ENCODE measurements around the gene NACC2. TPM values are rescaled to one million over a fixed set of nuclear protein-coding genes. Genes with fewer than 3 reads are reported as not detected.

The NACC2 gene
- total RNA-seq, 2 experiments from 2014 or later = 4.2 to 5.2 TPM

GRCh38 chr9:136055715-136056545, 39.2 kb downstream of the NACC2 start:
- Mint-ChIP-seq H3K9me3 (ENCODE audit: low read depth) (no peaks in the 10 kb centered on the region), H3K36me3 (ENCODE audit: low read depth) (no peaks in the 10 kb centered on the region), H3K27ac (no peak overlapping the region), H3K27me3 (peaks cover 5% of the 10 kb centered on the region), H3K4me1 (peaks cover 10% of the 10 kb centered on the region), H3K4me3 (no peak overlapping the region)
- CTCF ChIA-PET = no interaction called here
- POLR2A ChIA-PET = no interaction called here
- ATAC-seq (no peak), DNase-seq (peak; percentile 43)
- intact Hi-C loops (cut with DNase I, micrococcal nuclease) = no loop called here

DNA sequence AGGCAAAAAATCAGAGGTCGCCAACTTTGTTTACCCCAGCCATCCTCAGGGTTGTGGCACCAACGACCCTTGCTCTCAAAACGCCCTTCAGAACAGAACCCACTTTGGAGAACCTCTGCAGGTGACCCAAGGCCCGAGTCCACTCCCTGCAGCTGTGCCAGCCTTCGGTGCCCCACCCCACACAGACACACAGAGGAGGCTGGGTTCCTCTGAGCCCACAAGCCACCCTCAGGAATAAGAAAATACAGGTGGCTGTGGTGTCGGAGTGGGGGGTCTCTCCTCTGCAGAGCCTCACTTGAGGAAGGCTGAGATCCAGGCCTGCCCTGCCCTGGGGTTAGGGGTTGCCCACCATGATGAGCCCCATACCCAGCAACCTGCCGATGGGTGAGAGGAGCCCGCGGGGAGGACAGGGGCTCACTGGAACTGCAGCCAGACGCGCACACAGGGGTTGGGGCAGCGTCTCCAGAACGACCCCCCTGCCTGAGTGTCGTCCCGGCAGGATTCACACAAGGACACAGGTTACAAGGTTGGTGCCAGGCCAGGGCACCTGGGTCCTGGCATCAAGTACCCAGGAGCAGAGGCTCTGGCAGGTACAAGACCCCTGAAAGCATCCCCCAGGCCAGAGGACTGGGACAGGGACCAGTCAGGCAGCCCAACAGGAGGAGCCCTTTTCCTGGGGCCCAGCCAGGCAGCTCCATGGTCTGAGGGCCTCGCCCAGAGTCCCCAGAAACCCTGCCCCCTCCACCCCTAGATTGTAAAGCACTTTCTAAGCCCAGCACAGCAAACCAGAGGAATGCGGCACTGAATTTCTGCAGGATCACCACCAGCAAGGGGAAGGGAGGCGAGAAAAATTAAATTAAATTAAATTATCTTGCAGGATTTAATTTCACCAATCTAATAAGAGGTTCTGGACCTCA, 40.0 kb downstream of the NACC2 start:
- Mint-ChIP-seq H3K4me3 (no peak overlapping the region), H3K36me3 (ENCODE audit: low read depth) (no peaks in the 10 kb centered on the region), H3K4me1 (peaks cover 10% of the 10 kb centered on the region), H3K9me3 (ENCODE audit: low read depth) (no peaks in the 10 kb centered on the region), H3K27me3 (peaks cover 5% of the 10 kb centered on the region), H3K27ac (no peak overlapping the region)
- ATAC-seq (no peak), DNase-seq (no peak)
- intact Hi-C loops (cut with DNase I, micrococcal nuclease) = no loop called here
- CTCF ChIA-PET = no interaction called here
- POLR2A ChIA-PET = no interaction called here

DNA sequence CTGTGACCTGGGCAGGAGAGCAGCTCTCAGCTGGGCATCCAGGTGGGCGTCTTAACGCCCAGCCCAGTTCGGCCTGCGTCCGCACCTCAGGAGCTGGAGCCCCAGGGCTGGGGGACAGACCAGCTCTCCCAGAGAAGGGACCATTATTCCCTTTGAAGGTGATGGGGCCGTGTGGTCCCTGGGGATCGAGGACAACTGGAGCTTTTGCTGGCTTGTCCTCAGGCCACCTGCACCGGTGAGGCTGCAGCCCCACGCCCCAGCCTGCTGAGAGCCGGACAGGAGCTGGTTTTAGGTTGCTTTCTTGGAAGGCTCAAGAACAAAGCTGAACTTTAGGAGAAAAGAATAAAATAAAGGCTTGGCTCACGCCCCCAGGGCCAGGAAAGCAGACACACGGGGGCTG, 40.9 kb downstream of the NACC2 start:
- intact Hi-C loops (cut with DNase I, micrococcal nuclease) = no loop called here
- H3K4me1 Mint-ChIP-seq = peaks cover 10% of the 10 kb centered on the region
- H3K4me3 Mint-ChIP-seq = no peak overlapping the region
- no peaks in the 10 kb centered on the region for H3K9me3 Mint-ChIP-seq (ENCODE audit: low read depth)
- no peaks in the 10 kb centered on the region for H3K36me3 Mint-ChIP-seq (ENCODE audit: low read depth)
- peaks cover 5% of the 10 kb centered on the region for H3K27me3 Mint-ChIP-seq
- ATAC-seq (no peak), DNase-seq (no peak)
- no peak overlapping the region for H3K27ac Mint-ChIP-seq
- POLR2A ChIA-PET = no interaction called here
- CTCF ChIA-PET = no interaction called here

DNA sequence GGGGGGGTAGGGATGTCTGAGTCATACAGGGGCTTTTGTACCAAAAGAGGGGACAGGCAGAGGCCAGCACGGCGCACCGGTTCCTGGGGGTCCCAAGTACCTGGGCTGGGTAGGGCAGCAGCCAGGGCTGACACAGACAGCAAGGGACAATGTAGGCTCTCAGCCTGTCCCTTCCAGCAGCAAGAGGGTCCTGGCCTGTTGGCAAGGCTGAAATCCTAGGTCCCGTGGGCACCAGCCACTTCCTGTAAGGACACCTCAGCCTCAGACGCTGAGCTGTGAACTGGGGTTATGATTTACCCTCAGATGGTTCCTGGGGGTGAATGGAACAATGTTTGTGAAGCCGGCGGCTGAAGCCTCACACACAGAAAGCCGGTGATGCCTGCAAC, 41.3 kb downstream of the NACC2 start:
- intact Hi-C loops (cut with DNase I, micrococcal nuclease) = no loop called here
- CTCF ChIA-PET = no interaction called here
- Mint-ChIP-seq H3K36me3 (ENCODE audit: low read depth) (no peaks in the 10 kb centered on the region), H3K9me3 (ENCODE audit: low read depth) (no peaks in the 10 kb centered on the region), H3K4me1 (peaks cover 10% of the 10 kb centered on the region), H3K4me3 (no peak overlapping the region), H3K27me3 (peaks cover 5% of the 10 kb centered on the region), H3K27ac (no peak overlapping the region)
- ATAC-seq (no peak), DNase-seq (no peak)
- POLR2A ChIA-PET = no interaction called here

DNA sequence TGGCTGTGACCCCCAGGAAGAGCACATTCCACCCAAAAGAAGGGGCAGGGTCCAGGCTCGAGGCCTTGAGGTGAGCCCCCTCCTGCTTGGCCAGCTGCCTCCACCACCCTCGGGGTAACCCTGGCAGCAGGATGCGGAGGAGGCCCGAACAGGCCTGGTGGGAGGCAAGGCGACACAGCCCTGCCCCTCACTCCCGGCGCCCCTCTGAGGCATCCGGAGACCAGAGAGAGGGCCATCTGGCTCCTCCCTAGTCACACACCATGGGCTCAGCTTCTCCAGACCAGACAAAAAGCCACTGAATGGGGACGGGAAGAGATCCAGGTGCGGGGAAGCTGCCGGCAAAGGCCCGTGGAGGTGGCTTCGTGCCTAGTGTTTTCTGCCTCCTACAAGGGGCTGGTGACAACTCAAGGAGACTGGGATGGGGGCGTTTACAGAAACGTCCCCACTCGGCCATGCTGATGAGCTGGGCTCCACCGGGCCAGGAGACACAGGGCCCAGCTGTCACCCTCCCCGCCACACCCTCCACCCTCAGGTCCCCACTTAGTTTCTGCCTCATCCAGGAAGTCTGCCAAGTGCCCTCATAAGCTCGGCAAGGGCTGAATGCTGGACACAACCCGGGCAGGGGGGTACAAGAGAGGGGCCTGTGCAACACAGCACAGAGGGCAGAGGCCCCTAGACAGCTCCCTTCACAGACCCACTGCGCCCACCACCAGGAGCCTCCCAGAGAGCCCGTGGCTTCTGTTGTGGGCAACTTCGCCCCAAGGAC, 41.9 kb downstream of the NACC2 start:
- intact Hi-C loops (cut with DNase I, micrococcal nuclease) = no loop called here
- POLR2A ChIA-PET = no interaction called here
- no peak for DNase-seq
- Mint-ChIP-seq H3K27ac (no peak overlapping the region), H3K4me3 (no peak overlapping the region), H3K27me3 (peaks cover 5% of the 10 kb centered on the region), H3K9me3 (ENCODE audit: low read depth) (no peaks in the 10 kb centered on the region), H3K36me3 (ENCODE audit: low read depth) (no peaks in the 10 kb centered on the region), H3K4me1 (peaks cover 10% of the 10 kb centered on the region)
- no peak for ATAC-seq
- CTCF ChIA-PET = no interaction called here

DNA sequence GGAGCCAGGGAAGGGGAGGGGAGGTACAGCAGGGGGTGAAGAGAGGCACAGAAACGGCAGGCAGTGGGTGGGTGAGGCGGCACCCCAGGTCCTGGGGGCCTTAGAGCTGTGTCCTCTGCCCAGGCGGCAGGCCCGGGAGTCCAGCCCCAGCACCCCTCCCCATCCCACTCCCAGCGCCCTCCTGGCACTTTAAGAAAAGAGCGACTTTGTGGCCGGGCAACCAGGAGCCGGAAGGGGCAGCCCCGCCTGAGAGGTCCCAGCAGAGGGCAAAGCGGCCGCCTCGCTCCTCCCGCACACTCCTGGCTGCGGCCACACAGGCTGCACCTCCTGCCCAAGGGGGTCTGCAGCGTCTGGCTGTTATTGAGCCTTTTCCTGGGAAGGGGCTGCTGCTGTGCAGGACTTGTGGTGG, 42.6 kb downstream of the NACC2 start:
- Mint-ChIP-seq H3K4me3 (no peak overlapping the region), H3K4me1 (peaks cover 10% of the 10 kb centered on the region), H3K9me3 (ENCODE audit: low read depth) (no peaks in the 10 kb centered on the region), H3K36me3 (ENCODE audit: low read depth) (no peaks in the 10 kb centered on the region), H3K27me3 (peaks cover 5% of the 10 kb centered on the region), H3K27ac (no peak overlapping the region)
- intact Hi-C loops (cut with DNase I, micrococcal nuclease) = no loop called here
- no peak for DNase-seq
- ATAC-seq = no peak
- CTCF ChIA-PET = interaction anchor here (0.8 kb wide), 1 partner anchor 166 kb away, joined by 3 read pairs; no protein-coding TSS in a partner anchor
- POLR2A ChIA-PET = no interaction called here

DNA sequence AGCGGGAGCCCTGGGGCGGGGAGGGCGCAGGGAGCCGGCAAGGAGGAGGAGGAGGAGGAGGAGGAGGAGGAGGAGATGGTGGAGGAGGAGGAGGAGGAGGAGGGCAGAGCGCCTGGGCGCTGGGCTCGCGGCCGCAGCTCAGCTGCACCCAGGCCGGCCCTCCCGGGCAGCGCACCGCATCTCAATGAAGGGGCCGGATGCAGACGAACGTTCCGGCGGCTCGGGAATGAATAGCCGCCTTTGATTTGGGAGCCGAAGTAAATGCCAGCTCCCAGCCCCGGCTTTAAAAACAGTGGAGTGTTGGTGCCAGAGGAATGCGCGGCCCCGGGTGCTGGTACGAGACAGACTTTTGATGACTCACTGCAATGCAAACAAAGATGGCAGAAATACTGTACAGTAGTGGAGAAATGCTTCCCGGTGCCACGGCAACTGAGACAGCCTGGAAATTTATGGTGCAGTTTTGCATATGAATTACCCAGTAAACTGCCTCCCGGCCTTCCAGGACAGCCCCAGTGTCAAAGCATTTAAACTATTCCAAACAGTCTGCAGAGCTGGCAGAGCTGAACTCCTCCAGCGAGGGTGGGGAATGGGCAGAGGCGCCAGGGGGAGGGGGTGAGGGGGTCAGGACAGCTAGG, 43.1 kb downstream of the NACC2 start:
- Mint-ChIP-seq H3K27me3 (peaks cover 5% of the 10 kb centered on the region), H3K4me3 (peak overlapping the region; percentile 43), H3K27ac (no peak overlapping the region), H3K4me1 (peaks cover 10% of the 10 kb centered on the region), H3K36me3 (ENCODE audit: low read depth) (no peaks in the 10 kb centered on the region), H3K9me3 (ENCODE audit: low read depth) (no peaks in the 10 kb centered on the region)
- DNase-seq (peak; percentile 57), ATAC-seq (peak; percentile 76)
- ChIA-PET CTCF (interaction anchor here (0.8 kb wide), 1 partner anchor 165 kb away, joined by 3 read pairs; no protein-coding TSS in a partner anchor), POLR2A (no interaction called here)
- intact Hi-C loops (cut with DNase I, micrococcal nuclease) = no loop called here

GRCh38 chr9:136051453-136051836, 43.6 kb downstream of the NACC2 start:
- DNase-seq = no peak
- ChIA-PET CTCF (no interaction called here), POLR2A (no interaction called here)
- peaks cover 10% of the 10 kb centered on the region for H3K4me1 Mint-ChIP-seq
- no peak overlapping the region for H3K4me3 Mint-ChIP-seq
- intact Hi-C loops (cut with DNase I, micrococcal nuclease) = no loop called here
- no peaks in the 10 kb centered on the region for H3K36me3 Mint-ChIP-seq (ENCODE audit: low read depth)
- H3K9me3 Mint-ChIP-seq (ENCODE audit: low read depth) = no peaks in the 10 kb centered on the region
- peaks cover 5% of the 10 kb centered on the region for H3K27me3 Mint-ChIP-seq
- H3K27ac Mint-ChIP-seq = no peak overlapping the region
- no peak for ATAC-seq

DNA sequence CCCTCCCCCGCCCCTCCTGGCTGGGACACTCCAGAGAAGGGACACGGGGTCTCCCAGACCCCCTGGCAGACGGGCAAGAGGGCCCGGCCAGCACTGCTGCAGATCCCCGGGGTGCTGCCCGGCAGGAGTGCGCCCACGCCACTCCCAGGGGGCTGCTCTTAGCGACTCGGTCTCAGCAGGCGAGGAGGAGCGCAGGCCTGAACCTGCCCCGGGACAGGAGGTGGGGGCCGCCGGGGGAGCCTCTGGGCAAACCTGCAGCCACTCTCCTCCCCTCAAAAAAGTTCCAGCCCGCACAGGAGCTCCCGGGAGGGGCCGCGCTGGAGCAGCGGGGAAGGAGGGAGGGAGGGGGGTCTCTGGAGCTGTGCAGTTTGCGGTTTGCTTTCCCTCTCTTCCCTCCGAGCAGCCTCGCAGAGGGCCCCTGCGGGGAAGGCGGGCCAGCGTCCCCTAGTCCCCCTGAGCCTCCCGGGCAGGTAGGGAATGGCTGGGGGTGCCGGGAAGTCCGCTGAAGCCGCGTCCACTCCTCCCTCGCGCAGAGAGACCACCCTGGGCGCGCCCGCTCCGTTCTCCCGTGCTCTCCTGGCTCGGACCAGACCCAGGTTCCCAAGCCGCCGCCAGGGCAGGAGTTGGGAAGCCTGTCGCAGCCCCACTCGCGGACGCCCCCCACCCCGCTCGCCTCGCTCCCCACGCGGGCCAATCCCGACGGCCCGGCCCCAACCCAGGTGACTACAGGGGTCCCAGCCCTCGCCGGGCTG, 44.2 kb downstream of the NACC2 start:
- Mint-ChIP-seq H3K9me3 (ENCODE audit: low read depth) (no peaks in the 10 kb centered on the region), H3K27me3 (peaks cover 5% of the 10 kb centered on the region), H3K4me1 (peaks cover 10% of the 10 kb centered on the region), H3K4me3 (no peak overlapping the region), H3K36me3 (ENCODE audit: low read depth) (no peaks in the 10 kb centered on the region), H3K27ac (no peak overlapping the region)
- no peak for ATAC-seq
- DNase-seq = no peak
- intact Hi-C loops (cut with DNase I, micrococcal nuclease) = no loop called here
- ChIA-PET CTCF (no interaction called here), POLR2A (no interaction called here)

- Mint-ChIP-seq H3K36me3 (ENCODE audit: low read depth) (no peaks in the 10 kb centered on the region), H3K9me3 (ENCODE audit: low read depth) (no peaks in the 10 kb centered on the region), H3K4me1 (peaks cover 6% of the 10 kb centered on the region), H3K4me3 (no peak overlapping the region), H3K27ac (no peak overlapping the region), H3K27me3 (peaks cover 5% of the 10 kb centered on the region)
- DNase-seq (no peak), ATAC-seq (no peak)
- ChIA-PET CTCF (no interaction called here), POLR2A (no interaction called here)
- intact Hi-C loops (cut with DNase I, micrococcal nuclease) = no loop called here
These were observed 44.8 kb downstream of the NACC2 start for GRCh38 chr9:136050266-136050700.

All from activated CD4-positive, alpha-beta T cell treated with anti-CD3 and anti-CD28 coated beads for 36 hours (primary cell).